ENCODE results near the gene SYNDIG1L.
"Not testable (repeated sequence)": the region's sequence is repeated elsewhere in the genome, so short reads cannot be mapped to it uniquely, and the experiment has no call there.

SYNDIG1L gene

DNA sequence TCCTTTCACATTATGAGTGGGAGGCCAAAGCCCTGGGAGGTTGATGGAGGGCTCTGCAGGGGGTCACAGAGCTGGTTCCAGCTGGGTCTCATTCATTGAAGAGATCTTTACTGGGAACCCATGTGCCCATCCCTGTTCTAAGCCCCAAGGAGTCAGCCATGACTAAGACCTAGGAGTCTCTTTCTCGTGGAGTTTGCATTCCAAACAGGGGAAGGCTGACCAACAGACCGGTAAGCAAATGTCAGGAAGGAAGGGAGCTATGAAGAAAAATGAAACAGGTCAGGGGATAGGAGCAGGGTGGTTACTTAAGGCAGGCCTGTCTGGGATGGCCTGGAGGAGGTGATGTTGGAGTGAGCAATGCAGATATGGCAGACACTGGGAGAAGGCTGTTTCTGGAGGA lies 31.5 kb downstream of the SYNDIG1L start:
- Histone ChIP-seq H3K36me3 (replicated peaks; ENCODE audit: insufficient read depth, low read length) (no peaks in the 10 kb centered on the region), H4K20me1 (ENCODE audit: insufficient read depth, low read length) (no peaks in the 10 kb centered on the region), H2AFZ (ENCODE audit: low read length) (no peak overlapping the region), H3K9me2 (replicated peaks; ENCODE audit: insufficient read depth, low read length) (no peaks in the 10 kb centered on the region), H3K79me2 (ENCODE audit: low read length) (no peaks in the 10 kb centered on the region), H3K4me2 (ENCODE audit: low read depth, low read length) (no peak overlapping the region), H3F3A (ENCODE audit: insufficient read depth, low read length) (no peaks in the 10 kb centered on the region), H3K27me3 (replicated peaks; ENCODE audit: insufficient read depth, low read length) (no peaks in the 10 kb centered on the region), H3K4me1 (ENCODE audit: low read length) (no peaks in the 10 kb centered on the region), H3K4me3 (ENCODE audit: low read length) (no peak overlapping the region), H3K27ac (ENCODE audit: low read length) (no peak overlapping the region), H3K9ac (ENCODE audit: low read length) (no peak overlapping the region), H3K9me3 (replicated peaks; ENCODE audit: insufficient read depth, low read length) (no peaks in the 10 kb centered on the region)
- TF ChIP-seq EZH2 (optimal IDR thresholded peaks at IDR 0.05; ENCODE audit: low read depth, low read length) = no peak
- TF ChIP-seq CTCF (IDR thresholded peaks at IDR 0.05; ENCODE audit: low read length) = no peak
- TF ChIP-seq EZH2phosphoT487 (IDR thresholded peaks at IDR 0.05; ENCODE audit: low read length) = no peak
- no peak for DNase-seq

DNA sequence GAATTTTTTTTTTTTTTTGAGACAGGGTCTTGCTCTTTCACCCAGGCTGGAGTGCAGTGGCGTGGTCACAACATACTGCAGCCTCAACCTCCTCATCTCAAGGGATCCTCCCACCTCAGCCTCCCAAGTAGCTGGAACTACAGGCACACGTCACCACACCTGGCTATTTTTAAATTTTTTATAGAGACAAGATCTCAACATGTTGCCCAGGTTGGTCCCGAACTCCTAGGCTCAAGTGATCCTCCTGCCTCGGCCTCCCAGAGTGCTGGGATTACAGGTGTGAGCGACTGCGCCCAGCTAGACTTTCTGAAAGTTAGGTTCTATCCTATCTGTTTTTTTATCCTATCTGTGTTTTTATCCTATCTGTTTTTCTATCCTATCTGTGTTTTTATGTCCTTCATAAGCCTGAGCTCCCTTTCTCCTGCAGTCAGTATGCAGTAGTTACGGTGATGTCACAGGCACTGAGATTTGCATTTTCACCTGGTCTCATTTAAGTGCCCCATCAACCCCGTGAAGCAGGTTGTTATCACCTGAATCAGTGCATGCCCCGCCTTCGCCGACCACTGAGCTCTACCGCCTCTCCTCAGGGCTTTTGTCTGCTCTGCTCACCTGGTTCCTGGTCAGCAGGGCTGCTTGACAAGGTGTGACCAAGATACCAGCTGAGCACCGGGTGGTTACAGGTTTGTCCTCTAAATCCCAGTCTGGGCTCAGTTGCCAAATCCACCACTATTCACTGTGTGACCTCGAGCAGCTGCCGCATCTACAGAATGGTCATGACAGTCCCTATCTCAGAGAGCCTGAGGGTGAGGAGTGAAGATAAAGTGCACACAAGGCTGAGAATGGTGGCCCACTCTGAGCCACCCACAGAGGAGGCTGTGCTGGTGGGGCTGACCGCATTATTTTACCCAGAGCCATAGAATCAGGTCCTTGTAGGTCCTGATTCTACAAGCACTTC lies 33.1 kb downstream of the SYNDIG1L start:
- H3K27ac ChIP-seq (ENCODE audit: low read length) = no peak overlapping the region
- H4K20me1 ChIP-seq (ENCODE audit: insufficient read depth, low read length) = no peaks in the 10 kb centered on the region
- H3K4me3 ChIP-seq (ENCODE audit: low read length) = no peak overlapping the region
- H3K27me3 ChIP-seq (replicated peaks; ENCODE audit: insufficient read depth, low read length) = no peaks in the 10 kb centered on the region
- H3K9ac ChIP-seq (ENCODE audit: low read length) = no peak overlapping the region
- H2AFZ ChIP-seq (ENCODE audit: low read length) = no peak overlapping the region
- H3K9me2 ChIP-seq (replicated peaks; ENCODE audit: insufficient read depth, low read length) = no peaks in the 10 kb centered on the region
- H3K9me3 ChIP-seq (replicated peaks; ENCODE audit: insufficient read depth, low read length) = no peaks in the 10 kb centered on the region
- H3K79me2 ChIP-seq (ENCODE audit: low read length) = no peaks in the 10 kb centered on the region
- no peak for DNase-seq
- no peaks in the 10 kb centered on the region for H3K36me3 ChIP-seq (replicated peaks; ENCODE audit: insufficient read depth, low read length)
- H3K4me2 ChIP-seq (ENCODE audit: low read depth, low read length) = no peak overlapping the region
- TF ChIP-seq EZH2phosphoT487 (IDR thresholded peaks at IDR 0.05; ENCODE audit: low read length) (no peak), CTCF (IDR thresholded peaks at IDR 0.05; ENCODE audit: low read length) (no peak), EZH2 (optimal IDR thresholded peaks at IDR 0.05; ENCODE audit: low read depth, low read length) (no peak)
- H3K4me1 ChIP-seq (ENCODE audit: low read length) = no peaks in the 10 kb centered on the region
- no peaks in the 10 kb centered on the region for H3F3A ChIP-seq (ENCODE audit: insufficient read depth, low read length)

DNA sequence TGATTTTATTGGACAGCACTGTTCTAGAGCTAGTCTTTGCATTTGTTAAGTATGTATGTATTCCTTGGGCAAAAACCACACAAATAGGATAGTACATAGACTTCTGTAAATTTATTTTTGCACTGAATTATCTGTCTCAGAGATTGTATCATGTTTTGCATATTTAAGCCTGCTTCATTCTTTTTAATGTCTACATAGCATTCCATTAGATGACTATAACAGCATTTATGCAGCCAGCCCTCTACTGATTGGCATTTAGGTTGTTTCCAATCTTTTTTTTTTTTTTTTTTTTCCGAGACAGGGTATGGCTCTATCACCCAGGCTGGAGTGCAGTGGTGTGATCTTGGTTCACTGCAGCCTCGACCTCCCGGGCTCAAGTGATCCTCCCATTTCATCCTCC lies 34.5 kb downstream of the SYNDIG1L start:
- Histone ChIP-seq H3K9me2 (replicated peaks; ENCODE audit: insufficient read depth, low read length) (no peaks in the 10 kb centered on the region), H3K9me3 (replicated peaks; ENCODE audit: insufficient read depth, low read length) (no peaks in the 10 kb centered on the region), H3K27ac (ENCODE audit: low read length) (no peak overlapping the region), H3K79me2 (ENCODE audit: low read length) (no peaks in the 10 kb centered on the region), H3K27me3 (replicated peaks; ENCODE audit: insufficient read depth, low read length) (no peaks in the 10 kb centered on the region), H3F3A (ENCODE audit: insufficient read depth, low read length) (no peaks in the 10 kb centered on the region), H2AFZ (ENCODE audit: low read length) (no peak overlapping the region), H3K4me3 (ENCODE audit: low read length) (no peak overlapping the region), H3K36me3 (replicated peaks; ENCODE audit: insufficient read depth, low read length) (no peaks in the 10 kb centered on the region), H3K4me1 (ENCODE audit: low read length) (no peaks in the 10 kb centered on the region), H4K20me1 (ENCODE audit: insufficient read depth, low read length) (no peaks in the 10 kb centered on the region), H3K9ac (ENCODE audit: low read length) (no peak overlapping the region), H3K4me2 (ENCODE audit: low read depth, low read length) (no peak overlapping the region)
- no peak for DNase-seq
- TF ChIP-seq CTCF (IDR thresholded peaks at IDR 0.05; ENCODE audit: low read length) = no peak
- no peak for TF ChIP-seq EZH2phosphoT487 (IDR thresholded peaks at IDR 0.05; ENCODE audit: low read length)
- TF ChIP-seq EZH2 (optimal IDR thresholded peaks at IDR 0.05; ENCODE audit: low read depth, low read length) = no peak

GRCh38 chr14:74390505-74390904 lies 35.5 kb downstream of the SYNDIG1L start:
- not testable (repeated sequence) for H3F3A ChIP-seq (ENCODE audit: insufficient read depth, low read length); H3K4me1 ChIP-seq (ENCODE audit: low read length); H3K27me3 ChIP-seq (replicated peaks; ENCODE audit: insufficient read depth, low read length); H3K9me2 ChIP-seq (replicated peaks; ENCODE audit: insufficient read depth, low read length); H3K9me3 ChIP-seq (replicated peaks; ENCODE audit: insufficient read depth, low read length); H3K4me2 ChIP-seq (ENCODE audit: low read depth, low read length); DNase-seq; H3K27ac ChIP-seq (ENCODE audit: low read length); H3K4me3 ChIP-seq (ENCODE audit: low read length); H4K20me1 ChIP-seq (ENCODE audit: insufficient read depth, low read length); H2AFZ ChIP-seq (ENCODE audit: low read length); H3K79me2 ChIP-seq (ENCODE audit: low read length); H3K36me3 ChIP-seq (replicated peaks; ENCODE audit: insufficient read depth, low read length); H3K9ac ChIP-seq (ENCODE audit: low read length)
